ENCODE results near the gene BOD1L1. TPM values are rescaled to one million over a fixed set of nuclear protein-coding genes. Genes with fewer than 3 reads are reported as not detected.

BOD1L1 gene
- total RNA-seq, 2 experiments from 2014 or later = 27.2 to 28.9 TPM

DNA sequence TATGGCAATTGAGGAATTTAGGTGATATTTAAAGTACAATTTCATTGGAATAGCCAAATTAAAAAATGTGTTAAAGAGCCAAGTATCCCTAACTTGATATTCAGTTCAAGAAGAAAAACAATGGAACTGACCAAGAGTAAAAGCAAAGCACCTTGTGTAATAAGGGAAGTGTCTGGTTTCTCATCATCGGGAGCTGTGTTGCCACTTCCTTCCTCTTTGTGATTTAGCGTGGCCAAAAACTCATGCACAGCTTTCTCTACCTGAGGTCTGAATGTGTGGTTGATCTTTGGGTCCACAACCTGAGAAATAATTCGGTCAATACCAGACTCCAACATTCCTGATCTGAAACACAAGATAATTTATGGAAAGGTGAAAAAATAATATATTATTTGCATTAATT lies 12.4 kb downstream of the BOD1L1 start:
- intact Hi-C loops (cut with micrococcal nuclease) = no loop called here
- Mint-ChIP-seq H3K9me3 (no peaks in the 10 kb centered on the region), H3K27me3 (no peaks in the 10 kb centered on the region), H3K27ac (no peak overlapping the region), H3K36me3 (ENCODE audit: low read depth) (peaks cover 40% of the 10 kb centered on the region), H3K4me1 (ENCODE audit: low read depth) (peaks cover 20% of the 10 kb centered on the region), H3K4me3 (no peak overlapping the region)
- TF ChIP-seq, protein P1, sequence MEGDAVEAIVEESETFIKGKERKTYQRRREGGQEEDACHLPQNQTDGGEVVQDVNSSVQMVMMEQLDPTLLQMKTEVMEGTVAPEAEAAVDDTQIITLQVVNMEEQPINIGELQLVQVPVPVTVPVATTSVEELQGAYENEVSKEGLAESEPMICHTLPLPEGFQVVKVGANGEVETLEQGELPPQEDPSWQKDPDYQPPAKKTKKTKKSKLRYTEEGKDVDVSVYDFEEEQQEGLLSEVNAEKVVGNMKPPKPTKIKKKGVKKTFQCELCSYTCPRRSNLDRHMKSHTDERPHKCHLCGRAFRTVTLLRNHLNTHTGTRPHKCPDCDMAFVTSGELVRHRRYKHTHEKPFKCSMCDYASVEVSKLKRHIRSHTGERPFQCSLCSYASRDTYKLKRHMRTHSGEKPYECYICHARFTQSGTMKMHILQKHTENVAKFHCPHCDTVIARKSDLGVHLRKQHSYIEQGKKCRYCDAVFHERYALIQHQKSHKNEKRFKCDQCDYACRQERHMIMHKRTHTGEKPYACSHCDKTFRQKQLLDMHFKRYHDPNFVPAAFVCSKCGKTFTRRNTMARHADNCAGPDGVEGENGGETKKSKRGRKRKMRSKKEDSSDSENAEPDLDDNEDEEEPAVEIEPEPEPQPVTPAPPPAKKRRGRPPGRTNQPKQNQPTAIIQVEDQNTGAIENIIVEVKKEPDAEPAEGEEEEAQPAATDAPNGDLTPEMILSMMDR (IDR thresholded peaks at IDR 0.05) = no peak
- CTCF ChIA-PET = no interaction called here
- ATAC-seq (no peak), DNase-seq (no peak)
- POLR2A ChIA-PET = no interaction called here

DNA sequence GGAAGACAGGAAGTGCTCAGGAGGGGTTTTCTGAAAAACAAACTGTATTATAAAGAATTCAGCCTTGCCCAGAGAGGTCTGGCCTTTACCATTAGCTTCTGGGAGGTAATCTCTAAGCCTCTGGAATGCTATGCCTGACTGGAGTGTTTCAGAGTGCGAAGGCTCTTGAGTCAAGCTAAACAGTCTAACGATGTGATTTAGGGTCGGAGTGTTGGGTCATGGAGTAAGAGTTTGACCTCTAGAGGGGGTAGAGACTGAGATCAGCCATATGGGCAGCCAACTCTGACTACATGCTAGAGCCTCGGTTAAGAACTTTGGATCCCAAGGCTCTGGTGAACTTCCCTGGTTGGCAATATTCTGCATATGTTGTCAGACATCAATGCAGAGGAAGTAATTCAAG lies 15.0 kb downstream of the BOD1L1 start:
- CTCF ChIA-PET = no interaction called here
- Mint-ChIP-seq H3K27ac (no peak overlapping the region), H3K4me1 (ENCODE audit: low read depth) (peaks cover 20% of the 10 kb centered on the region), H3K4me3 (no peak overlapping the region), H3K36me3 (ENCODE audit: low read depth) (peaks cover 44% of the 10 kb centered on the region), H3K9me3 (no peaks in the 10 kb centered on the region), H3K27me3 (no peaks in the 10 kb centered on the region)
- DNase-seq (no peak), ATAC-seq (no peak)
- TF ChIP-seq, protein P1 (IDR thresholded peaks at IDR 0.05) = no peak
- intact Hi-C loops (cut with micrococcal nuclease) = no loop called here
- POLR2A ChIA-PET = no interaction called here

DNA sequence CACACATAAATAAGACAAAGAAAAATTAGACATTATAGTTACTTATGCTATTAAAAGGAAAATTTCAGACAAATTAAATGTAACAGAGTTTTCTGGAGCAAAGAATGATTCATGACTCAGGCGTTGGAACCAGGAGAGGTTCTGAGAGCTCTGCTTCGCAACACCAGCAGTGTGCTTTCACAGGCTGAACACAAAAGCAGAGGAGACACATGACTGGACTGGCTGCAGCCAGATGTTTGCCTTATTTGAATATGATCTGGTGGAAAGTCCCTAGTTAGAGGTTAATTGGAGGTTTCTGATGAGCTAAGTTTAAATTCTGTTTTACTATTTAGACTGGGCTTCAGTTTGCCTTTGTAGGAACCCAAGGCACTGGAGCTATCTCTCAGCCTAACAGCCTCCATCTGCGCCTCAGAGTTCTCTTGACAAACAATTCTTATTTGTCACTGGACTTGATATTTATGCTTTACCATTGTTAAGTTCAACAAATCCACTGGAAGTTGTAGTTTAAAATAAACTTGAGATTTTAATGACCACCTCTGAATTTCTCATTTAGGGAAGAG lies 16.2 kb downstream of the BOD1L1 start:
- ChIA-PET CTCF (interaction anchor here (0.8 to 1.0 kb wide), 2 partner anchors 17 to 886 kb away, joined by 3 to 4 read pairs; partner anchors contain the start of gene BOD1L1), POLR2A (no interaction called here)
- Mint-ChIP-seq H3K27me3 (no peaks in the 10 kb centered on the region), H3K36me3 (ENCODE audit: low read depth) (peaks cover 47% of the 10 kb centered on the region), H3K4me3 (no peak overlapping the region), H3K27ac (peak overlapping the region; percentile 16), H3K9me3 (no peaks in the 10 kb centered on the region), H3K4me1 (ENCODE audit: low read depth) (peaks cover 16% of the 10 kb centered on the region)
- DNase-seq (no peak), ATAC-seq (peak; percentile 27)
- intact Hi-C loops (cut with micrococcal nuclease) = no loop called here
- TF ChIP-seq, protein P1 (IDR thresholded peaks at IDR 0.05) = no peak

DNA sequence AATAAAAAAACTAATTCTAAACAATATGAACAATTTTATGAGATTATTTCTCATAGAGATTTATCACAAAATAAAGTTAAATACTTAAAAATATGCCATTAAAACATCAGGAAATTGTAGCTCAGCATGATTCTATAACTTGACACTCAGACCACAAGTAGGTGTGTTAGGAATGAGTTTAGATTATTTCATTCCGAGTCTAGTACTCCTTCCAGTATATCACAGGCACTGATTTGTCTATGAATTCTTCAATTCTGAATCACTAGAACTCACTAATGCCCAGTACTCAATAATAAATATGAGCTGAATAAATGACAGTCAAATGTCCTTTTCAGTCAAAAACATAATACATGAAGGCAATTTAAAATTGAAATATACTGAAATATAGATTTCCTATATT lies 22.2 kb downstream of the BOD1L1 start:
- no peak for ATAC-seq
- POLR2A ChIA-PET = no interaction called here

DNA sequence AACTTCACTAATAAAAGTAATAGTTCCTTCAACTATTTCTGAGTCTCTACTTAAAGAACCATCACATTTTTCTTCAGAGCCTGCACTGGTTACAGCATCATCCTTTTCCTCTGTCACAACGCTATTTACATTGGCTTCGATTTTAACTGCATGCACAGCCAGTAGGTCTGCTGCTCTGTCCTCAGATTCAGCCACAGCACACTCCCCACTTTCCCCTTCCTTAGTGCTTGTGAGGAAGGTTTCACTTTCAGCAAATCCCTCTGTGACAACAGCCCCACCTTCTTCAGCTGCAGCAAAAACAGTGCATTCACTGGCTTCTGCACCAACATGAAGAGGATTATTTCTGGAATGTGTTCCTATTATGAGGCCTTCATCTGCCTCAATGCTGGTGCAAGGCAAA lies 25.7 kb downstream of the BOD1L1 start:
- TF ChIP-seq, protein P1 (IDR thresholded peaks at IDR 0.05) = no peak
- ATAC-seq = no peak
- Mint-ChIP-seq H3K9me3 (no peaks in the 10 kb centered on the region), H3K4me3 (no peak overlapping the region), H3K36me3 (ENCODE audit: low read depth) (peaks cover 56% of the 10 kb centered on the region), H3K4me1 (ENCODE audit: low read depth) (no peaks in the 10 kb centered on the region), H3K27me3 (no peaks in the 10 kb centered on the region), H3K27ac (no peak overlapping the region)
- POLR2A ChIA-PET = no interaction called here
- DNase-seq = no peak
- intact Hi-C loops (cut with micrococcal nuclease) = no loop called here
- CTCF ChIA-PET = no interaction called here

More for the DNA sequence above, 22.2 kb downstream of the BOD1L1 start:
- DNase-seq = no peak
- no peaks in the 10 kb centered on the region for H3K27me3 Mint-ChIP-seq
- CTCF ChIA-PET = interaction anchor here (1.4 kb wide), 1 partner anchor 122 kb away, joined by 3 read pairs; no protein-coding TSS in a partner anchor
- H3K27ac Mint-ChIP-seq = no peak overlapping the region
- H3K4me3 Mint-ChIP-seq = no peak overlapping the region
- TF ChIP-seq, protein P1 (IDR thresholded peaks at IDR 0.05) = no peak
- no peaks in the 10 kb centered on the region for H3K4me1 Mint-ChIP-seq (ENCODE audit: low read depth)
- intact Hi-C loops (cut with micrococcal nuclease) = no loop called here
- peaks cover 62% of the 10 kb centered on the region for H3K36me3 Mint-ChIP-seq (ENCODE audit: low read depth)
- H3K9me3 Mint-ChIP-seq = no peaks in the 10 kb centered on the region

All from activated CD8-positive, alpha-beta T cell treated with anti-CD3 and anti-CD28 coated beads for 36 hours (primary cell).